Right lobe of liver (tissue), 6 donors: ENCODE measurements around the gene ANKH. TPM values are rescaled to one million over a fixed set of nuclear protein-coding genes. Genes with fewer than 3 reads are reported as not detected.

Source experiments
- ATAC-seq, 4 donors: fragments of 200-7000 bp; cut with Tn5 transposase; one replicate each; pipeline ENCODE4 v1.9.1; 2020; ENCODE audit warnings: mild to moderate bottlenecking in 4 of 4, moderate library complexity in 4 of 4
- DNase-seq, 3 donors: peaks; one replicate each; pipeline ENCODE4 v3.0.0-alpha.2; 2020
- H3K27ac ChIP-seq, 3 donors: fragments of 200-600 bp; one replicate each; pipeline ENCODE4 v1.8.0; 2022
- H3K27me3 ChIP-seq, 2 donors: fragments of 200-600 bp; one replicate each; pipeline ENCODE4 v1.8.0; 2022
- H3K36me3 ChIP-seq, 4 donors: fragments of 200-600 bp; sonication (generic) in 1 of 4; one replicate each; pipeline versions ENCODE4 v1.5.1 to v1.8.0; 2017 to 2022; ENCODE audit warnings: control low read depth in 1 of 4
- H3K4me1 ChIP-seq, 4 donors: fragments of 200-600 bp; sonication (generic) in 1 of 4; one replicate each; pipeline versions ENCODE4 v1.5.1 to v1.8.0; 2017 to 2022; ENCODE audit warnings: control low read depth in 1 of 4
- H3K4me3 ChIP-seq, 3 donors: fragments of 200-600 bp; one replicate each; pipeline ENCODE4 v1.8.0; 2022
- H3K9me3 ChIP-seq, 4 donors: fragments of 200-600 bp; sonication (generic) in 1 of 4; one replicate each; pipeline versions ENCODE4 v1.5.1 to v1.8.0; 2017 to 2022; ENCODE audit warnings: control low read depth in 1 of 4
- POLR2A ChIP-seq: fragments of 450-650 bp; IDR thresholded peaks from one replicate; pipeline ENCODE4 v1.6.1; 2017; ENCODE audit warnings: antibody characterized with exemption, mild to moderate bottlenecking
- WGBS: methylation state at CpG from one replicate; pipeline ENCODE4 v1.1.6; 2018; ENCODE audit warnings: low coverage, low lambda C conversion rate; ENCODE audit not compliant: insufficient coverage; ENCODE audit errors: missing lambda C conversion rate; 5-methylcytosine and 5-hydroxymethylcytosine counted together
- intact Hi-C, 2 donors: fragments of 100-400 bp; cut with DNase I; formaldehyde crosslinking; loops; one replicate each; pipeline versions ENCODE4 v1.11.2 to v1.14.1; 2022
- total RNA-seq, 6 experiments: library from RNA; depleted of rRNA in 2 of 6; stranded (reverse); fragments of >200 nt in 2 of 6; fragmentation: NEBNext Ultra II Directional in 3 of 6; extraction: Animal tissue kit (Norgen Biotek cat#: 25700) in 3 of 6; gene quantifications; one replicate each; pipeline versions ENCODE4 v1.1.0 to v1.2.4, GENCODE V29; 2016 to 2023
- TF ChIP-seq, protein P1 (sequence below), 4 donors: fragments of 200-600 bp in 3 of 4; fragments of 450-650 bp in 1 of 4; IDR thresholded peaks; one replicate each; pipeline versions ENCODE4 v1.5.1 to v1.8.0; 2016 to 2022; ENCODE audit warnings: antibody characterized with exemption in 4 of 4, mild to moderate bottlenecking in 2 of 4
- donor health status: DM: no; HTN: yes; CAD: no.
- donor health status: DM: no; HTN: no; CAD: no.
- donor health status: DM: no; HTN: no; CAD: no.
- donor health status: DM: no; HTN: yes; CAD: no.
- donor health status: DM: no; HTN: yes; CAD: no.

Gene ANKH
- total RNA-seq, 6 experiments from 2014 or later = 38.5 to 121 (median 61.9) TPM

DNA sequence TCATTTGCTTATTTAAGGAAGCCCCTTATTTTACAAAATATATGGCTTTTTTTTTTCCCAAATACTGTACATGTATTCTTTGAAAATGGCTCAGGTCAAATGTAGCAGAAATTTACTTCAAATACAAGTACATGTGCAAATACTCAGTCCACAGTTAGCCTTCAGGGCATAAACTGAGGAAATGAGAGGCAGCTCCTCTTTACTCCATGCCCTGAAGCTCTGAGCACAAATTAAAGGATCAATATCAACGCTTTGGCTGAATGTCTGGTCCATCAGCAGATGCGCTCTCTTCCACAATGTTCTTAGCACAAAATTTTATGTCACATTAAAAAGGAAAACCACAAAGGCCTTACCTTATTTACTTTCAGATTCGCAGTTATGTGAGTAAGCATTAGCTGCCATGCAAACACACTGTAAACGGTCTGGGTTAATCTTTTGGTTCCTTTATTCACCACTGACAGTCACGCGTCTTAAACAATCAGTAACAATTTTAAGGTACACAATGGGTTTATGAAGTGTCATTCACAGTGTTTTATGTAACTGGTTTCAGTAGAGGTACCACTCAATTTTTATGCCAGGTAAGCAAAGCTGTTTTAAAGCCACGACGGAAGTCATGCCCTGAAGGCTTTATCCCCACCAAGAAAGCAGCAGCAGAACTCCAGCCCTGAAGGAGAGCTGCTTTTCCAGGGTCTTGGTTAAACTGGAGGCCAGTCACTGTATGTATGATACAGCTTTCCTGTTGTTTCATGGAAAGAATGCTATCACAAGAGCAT, 103.7 kb downstream of the ANKH start:
- no peaks in the 10 kb centered on the region for H3K9me3 ChIP-seq
- ATAC-seq = no peak
- no peak for TF ChIP-seq POLR2A
- TF ChIP-seq, protein P1, sequence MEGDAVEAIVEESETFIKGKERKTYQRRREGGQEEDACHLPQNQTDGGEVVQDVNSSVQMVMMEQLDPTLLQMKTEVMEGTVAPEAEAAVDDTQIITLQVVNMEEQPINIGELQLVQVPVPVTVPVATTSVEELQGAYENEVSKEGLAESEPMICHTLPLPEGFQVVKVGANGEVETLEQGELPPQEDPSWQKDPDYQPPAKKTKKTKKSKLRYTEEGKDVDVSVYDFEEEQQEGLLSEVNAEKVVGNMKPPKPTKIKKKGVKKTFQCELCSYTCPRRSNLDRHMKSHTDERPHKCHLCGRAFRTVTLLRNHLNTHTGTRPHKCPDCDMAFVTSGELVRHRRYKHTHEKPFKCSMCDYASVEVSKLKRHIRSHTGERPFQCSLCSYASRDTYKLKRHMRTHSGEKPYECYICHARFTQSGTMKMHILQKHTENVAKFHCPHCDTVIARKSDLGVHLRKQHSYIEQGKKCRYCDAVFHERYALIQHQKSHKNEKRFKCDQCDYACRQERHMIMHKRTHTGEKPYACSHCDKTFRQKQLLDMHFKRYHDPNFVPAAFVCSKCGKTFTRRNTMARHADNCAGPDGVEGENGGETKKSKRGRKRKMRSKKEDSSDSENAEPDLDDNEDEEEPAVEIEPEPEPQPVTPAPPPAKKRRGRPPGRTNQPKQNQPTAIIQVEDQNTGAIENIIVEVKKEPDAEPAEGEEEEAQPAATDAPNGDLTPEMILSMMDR (IDR thresholded peaks at IDR 0.05) = no peak
- WGBS = 64% methylated on average over 8 of the region's 8 CpGs
- intact Hi-C loops = no loop called here
- no peak overlapping the region for H3K4me3 ChIP-seq
- H3K27me3 ChIP-seq = no peaks in the 10 kb centered on the region
- H3K27ac ChIP-seq = no peak overlapping the region
- H3K4me1 ChIP-seq = no peaks in the 10 kb centered on the region
- no peaks in the 10 kb centered on the region for H3K36me3 ChIP-seq
- no peak for DNase-seq

GRCh38 chr5:14767053-14767452, 104.5 kb downstream of the ANKH start:
- TF ChIP-seq, protein P1 (IDR thresholded peaks at IDR 0.05) = no peak
- no peak for TF ChIP-seq POLR2A
- no peaks in the 10 kb centered on the region for H3K36me3 ChIP-seq
- H3K4me3 ChIP-seq = no peak overlapping the region
- no peaks in the 10 kb centered on the region for H3K4me1 ChIP-seq
- WGBS = 86% methylated on average over 5 of the region's 5 CpGs
- H3K27me3 ChIP-seq = no peaks in the 10 kb centered on the region
- DNase-seq (no peak), ATAC-seq (no peak)
- intact Hi-C loops = no loop called here
- H3K9me3 ChIP-seq = no peaks in the 10 kb centered on the region
- H3K27ac ChIP-seq = no peak overlapping the region

GRCh38 chr5:14766584-14766983, 105.0 kb downstream of the ANKH start:
- TF ChIP-seq, protein P1 (IDR thresholded peaks at IDR 0.05) = no peak
- TF ChIP-seq POLR2A = no peak
- intact Hi-C loops = no loop called here
- Histone ChIP-seq H3K27ac (no peak overlapping the region), H3K9me3 (no peaks in the 10 kb centered on the region), H3K4me1 (no peaks in the 10 kb centered on the region), H3K27me3 (no peaks in the 10 kb centered on the region), H3K36me3 (no peaks in the 10 kb centered on the region), H3K4me3 (no peak overlapping the region)
- no peak for DNase-seq
- WGBS = 83% methylated on average over 1 of the region's 1 CpG
- no peak for ATAC-seq

- Histone ChIP-seq H3K27ac (no peak overlapping the region), H3K4me3 (no peak overlapping the region), H3K9me3 (no peaks in the 10 kb centered on the region), H3K4me1 (peaks cover 0 to 5% (median 2%) of the 10 kb centered on the region in 4 donors), H3K27me3 (no peaks in the 10 kb centered on the region), H3K36me3 (no peaks in the 10 kb centered on the region)
- TF ChIP-seq POLR2A = no peak
- TF ChIP-seq, protein P1 (IDR thresholded peaks at IDR 0.05) = no peak
- DNase-seq = no peak
- intact Hi-C loops = no loop called here
- WGBS = 48% methylated on average over 3 of the region's 3 CpGs
- ATAC-seq = no peak
Measured at GRCh38 chr5:14765587-14765986, 106.0 kb downstream of the ANKH start.
